Muscle layer of duodenum (tissue), 2 donors: ENCODE measurements around the gene IMPDH2.

Source experiments
- H3K27ac ChIP-seq: one replicate; pipeline ENCODE4 v1.7.0; 2013; ENCODE audit warnings: mild to moderate bottlenecking, low read length
- H3K27me3 ChIP-seq: one replicate; pipeline ENCODE4 v1.7.0; 2013; ENCODE audit warnings: low read depth, mild to moderate bottlenecking, control low read depth, low read length
- H3K36me3 ChIP-seq, 2 donors: one replicate each; pipeline ENCODE4 v1.7.0; 2013; ENCODE audit warnings: low read length in 2 of 2, control low read depth in 1 of 2, mild to moderate bottlenecking in 1 of 2; ENCODE audit not compliant: insufficient read depth in 2 of 2, control insufficient read depth in 1 of 2
- H3K4me1 ChIP-seq, 2 donors: one replicate each; pipeline ENCODE4 v1.7.0; 2013; ENCODE audit warnings: low read length in 2 of 2, mild to moderate bottlenecking in 2 of 2, control low read depth in 1 of 2, moderate library complexity in 1 of 2; ENCODE audit not compliant: insufficient read depth in 2 of 2, control insufficient read depth in 1 of 2
- H3K4me3 ChIP-seq, 2 donors: one replicate each; pipeline ENCODE4 v1.7.0; 2013; ENCODE audit warnings: low read length in 2 of 2, low read depth in 1 of 2, mild to moderate bottlenecking in 1 of 2
- H3K9me3 ChIP-seq, 2 donors: one replicate each; pipeline ENCODE4 v1.7.0; 2013; ENCODE audit warnings: low read length in 2 of 2, control low read depth in 1 of 2, mild to moderate bottlenecking in 1 of 2; ENCODE audit not compliant: control insufficient read depth in 1 of 2
- donor health status: healthy.

IMPDH2 gene

GRCh38 chr3:49021213-49021812 lies 7.9 kb downstream of the IMPDH2 start:
- Histone ChIP-seq H3K4me3 (peak overlapping the region; percentile 90 to 92), H3K4me1 (peaks cover 10 to 42% of the 10 kb centered on the region in 2 donors), H3K27ac (peak overlapping the region; percentile 94), H3K36me3 (peaks cover 33 to 34% of the 10 kb centered on the region in 2 donors), H3K27me3 (no peaks in the 10 kb centered on the region), H3K9me3 (no peaks in the 10 kb centered on the region)

GRCh38 chr3:49020330-49021212 lies 8.6 kb downstream of the IMPDH2 start:
- H3K27ac ChIP-seq = peak overlapping the region; percentile 94
- H3K27me3 ChIP-seq = no peaks in the 10 kb centered on the region
- peak overlapping the region; percentile 90 to 92 for H3K4me3 ChIP-seq
- no peaks in the 10 kb centered on the region for H3K9me3 ChIP-seq
- peaks cover 34% of the 10 kb centered on the region in 2 donors for H3K36me3 ChIP-seq
- H3K4me1 ChIP-seq = peaks cover 10 to 42% of the 10 kb centered on the region in 2 donors

GRCh38 chr3:49019941-49020329 lies 9.3 kb downstream of the IMPDH2 start:
- H3K27me3 ChIP-seq = no peaks in the 10 kb centered on the region
- H3K4me3 ChIP-seq = peak overlapping the region; percentile 90 to 92
- H3K27ac ChIP-seq = peak overlapping the region; percentile 94
- H3K4me1 ChIP-seq = peaks cover 10 to 42% of the 10 kb centered on the region in 2 donors
- no peaks in the 10 kb centered on the region for H3K9me3 ChIP-seq
- H3K36me3 ChIP-seq = peaks cover 34% of the 10 kb centered on the region in 2 donors

GRCh38 chr3:49018707-49019006 lies 10.5 kb downstream of the IMPDH2 start:
- Histone ChIP-seq H3K4me3 (peak overlapping the region; percentile 72 to 88), H3K27ac (peak overlapping the region; percentile 82), H3K27me3 (no peaks in the 10 kb centered on the region), H3K9me3 (no peaks in the 10 kb centered on the region), H3K4me1 (peaks cover 10 to 40% of the 10 kb centered on the region in 2 donors), H3K36me3 (peaks cover 29 to 34% of the 10 kb centered on the region in 2 donors)

GRCh38 chr3:49017971-49018706 lies 11.1 kb downstream of the IMPDH2 start, which contains the start of gene DALRD3:
Gene DALRD3 (minus strand): TSS chr3:49018580. CDS start chr3:49018564, 16 bp downstream.
- peaks cover 9 to 35% of the 10 kb centered on the region in 2 donors for H3K4me1 ChIP-seq
- peak within 1 kb of the TSS; percentile 72 to 88 for H3K4me3 ChIP-seq
- H3K36me3 ChIP-seq = peaks cover 26 to 33% of the 10 kb centered on the region in 2 donors
- H3K9me3 ChIP-seq = no peaks in the 10 kb centered on the region
- H3K27ac ChIP-seq = peak within 1 kb of the TSS; percentile 82
- H3K27me3 ChIP-seq = no peaks in the 10 kb centered on the region

GRCh38 chr3:49017229-49017970 lies 11.8 kb downstream of the IMPDH2 start:
- H3K27ac ChIP-seq = peak overlapping the region; percentile 4
- H3K4me1 ChIP-seq = peaks cover 4 to 35% of the 10 kb centered on the region in 2 donors
- peaks cover 24 to 41% of the 10 kb centered on the region in 2 donors for H3K36me3 ChIP-seq
- no peaks in the 10 kb centered on the region for H3K27me3 ChIP-seq
- peak overlapping the region; percentile 72 to 88 for H3K4me3 ChIP-seq
- H3K9me3 ChIP-seq = no peaks in the 10 kb centered on the region

GRCh38 chr3:49016414-49017228 lies 12.6 kb downstream of the IMPDH2 start:
- H3K9me3 ChIP-seq = no peaks in the 10 kb centered on the region
- H3K36me3 ChIP-seq = peaks cover 31 to 48% of the 10 kb centered on the region in 2 donors
- no peak overlapping the region for H3K27ac ChIP-seq
- H3K4me1 ChIP-seq = peaks cover 4 to 40% of the 10 kb centered on the region in 2 donors
- H3K27me3 ChIP-seq = no peaks in the 10 kb centered on the region
- H3K4me3 ChIP-seq = no peak overlapping the region

GRCh38 chr3:49015765-49016164 lies 13.4 kb downstream of the IMPDH2 start:
- Histone ChIP-seq H3K27me3 (no peaks in the 10 kb centered on the region), H3K4me3 (no peak overlapping the region), H3K4me1 (peaks cover 4 to 40% of the 10 kb centered on the region in 2 donors), H3K9me3 (no peaks in the 10 kb centered on the region), H3K27ac (no peak overlapping the region), H3K36me3 (peaks cover 35 to 53% of the 10 kb centered on the region in 2 donors)

- peaks cover 4 to 33% of the 10 kb centered on the region in 2 donors for H3K4me1 ChIP-seq
- H3K27ac ChIP-seq = no peak overlapping the region
- H3K27me3 ChIP-seq = no peaks in the 10 kb centered on the region
- peaks cover 35 to 53% of the 10 kb centered on the region in 2 donors for H3K36me3 ChIP-seq
- no peaks in the 10 kb centered on the region for H3K9me3 ChIP-seq
- no peak overlapping the region for H3K4me3 ChIP-seq
Measured at GRCh38 chr3:49015072-49015471, 14.1 kb downstream of the IMPDH2 start.
